NK-92 (cell line): ENCODE data around the gene SLC2A6.

Source experiments
- DNase-seq: peaks from one replicate; lab custom pipeline; 2025; ENCODE audit not compliant: unreplicated experiment; lab: John Stamatoyannopoulos, UW

Gene SLC2A6, protein sequence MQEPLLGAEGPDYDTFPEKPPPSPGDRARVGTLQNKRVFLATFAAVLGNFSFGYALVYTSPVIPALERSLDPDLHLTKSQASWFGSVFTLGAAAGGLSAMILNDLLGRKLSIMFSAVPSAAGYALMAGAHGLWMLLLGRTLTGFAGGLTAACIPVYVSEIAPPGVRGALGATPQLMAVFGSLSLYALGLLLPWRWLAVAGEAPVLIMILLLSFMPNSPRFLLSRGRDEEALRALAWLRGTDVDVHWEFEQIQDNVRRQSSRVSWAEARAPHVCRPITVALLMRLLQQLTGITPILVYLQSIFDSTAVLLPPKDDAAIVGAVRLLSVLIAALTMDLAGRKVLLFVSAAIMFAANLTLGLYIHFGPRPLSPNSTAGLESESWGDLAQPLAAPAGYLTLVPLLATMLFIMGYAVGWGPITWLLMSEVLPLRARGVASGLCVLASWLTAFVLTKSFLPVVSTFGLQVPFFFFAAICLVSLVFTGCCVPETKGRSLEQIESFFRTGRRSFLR

DNA sequence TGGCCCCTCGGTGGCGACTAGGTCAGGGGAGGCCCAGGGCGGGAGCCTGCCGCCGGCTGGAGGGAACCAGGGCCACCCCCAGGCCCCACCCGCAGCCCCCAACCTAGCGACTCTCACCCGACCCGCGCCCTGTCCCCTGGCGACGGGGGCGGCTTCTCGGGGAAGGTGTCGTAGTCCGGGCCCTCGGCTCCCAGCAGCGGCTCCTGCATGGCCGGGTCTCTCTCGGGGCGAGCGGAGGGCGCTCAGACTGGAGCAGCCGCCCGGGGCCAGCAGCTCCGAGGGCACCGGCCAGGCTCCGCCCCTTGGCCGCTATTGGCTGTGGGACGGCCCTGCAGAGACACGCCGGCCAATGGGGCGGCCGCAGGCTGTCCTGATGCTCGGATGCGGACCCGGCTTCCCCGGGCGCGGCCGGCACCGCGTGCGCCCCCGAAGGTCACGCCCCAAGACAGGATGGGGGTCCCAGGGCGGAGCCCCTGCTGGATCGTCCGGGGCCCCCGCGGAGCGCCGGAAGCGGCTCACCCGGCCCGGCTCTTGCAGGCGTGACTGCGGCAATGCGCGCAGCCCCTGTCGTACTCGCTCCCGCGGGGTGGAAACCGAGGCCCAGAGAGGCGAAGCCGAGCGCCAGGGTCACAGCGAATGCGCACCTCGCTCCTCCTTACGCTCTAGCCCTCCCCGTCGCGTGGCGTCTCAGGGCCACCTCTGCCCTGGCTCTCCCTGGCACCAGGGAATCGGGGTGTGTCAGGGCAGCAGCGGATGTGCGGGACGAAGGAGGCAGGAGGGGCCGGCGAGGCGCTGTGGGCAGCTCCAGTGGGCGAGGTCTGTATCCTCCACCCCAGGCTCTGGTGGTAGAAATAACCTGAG lies at the start of gene SLC2A6:
Gene SLC2A6, minus strand, starts transcription at position 249 of the 861 bp plus-strand sequence. Its CDS starts 40 bp downstream, at position 209.
- no peak for DNase-seq

DNA sequence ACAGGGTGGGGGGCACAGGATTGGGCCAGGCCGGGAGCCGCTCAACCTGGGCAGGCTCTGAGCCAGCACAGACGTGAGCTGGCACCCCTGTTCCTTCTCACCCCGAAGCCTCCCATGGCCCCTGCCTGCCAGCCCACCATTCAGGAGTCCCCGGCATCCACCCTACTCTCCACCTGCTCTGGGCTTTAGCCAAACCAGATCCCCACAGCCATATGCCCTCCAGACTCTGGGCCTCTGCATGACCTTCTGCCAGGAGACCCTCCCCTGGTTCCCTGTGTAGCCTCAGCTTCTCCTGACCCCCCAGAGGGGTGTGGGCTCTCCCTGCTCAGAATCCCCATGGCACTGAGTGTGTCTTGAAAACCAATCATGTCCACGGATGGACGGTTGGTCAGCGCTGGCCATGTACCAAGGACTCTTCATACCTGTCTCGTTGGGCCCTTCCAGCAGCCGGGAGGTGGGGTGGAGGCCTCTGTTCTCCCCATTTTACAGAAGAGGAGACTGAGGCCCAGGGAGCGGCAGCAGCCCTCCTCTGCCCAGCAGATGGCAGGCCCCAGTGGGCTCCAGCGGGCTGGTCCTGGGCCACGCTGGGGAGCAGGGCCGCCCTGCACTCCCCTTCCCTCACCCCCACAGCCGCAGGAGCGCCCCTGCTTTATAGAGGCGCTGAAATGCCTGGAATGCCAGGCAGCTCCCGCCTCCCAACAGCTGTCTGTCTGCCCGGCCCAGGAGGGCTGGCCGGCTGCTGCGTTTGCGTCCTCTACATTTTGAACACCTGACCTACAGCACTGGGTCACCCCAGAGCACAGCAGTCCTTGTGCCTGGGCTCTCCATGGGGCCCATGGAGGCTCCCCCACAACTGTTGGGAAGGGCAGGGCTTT lies 49.3 kb upstream of the SLC2A6 start:
- no peak for DNase-seq

DNA sequence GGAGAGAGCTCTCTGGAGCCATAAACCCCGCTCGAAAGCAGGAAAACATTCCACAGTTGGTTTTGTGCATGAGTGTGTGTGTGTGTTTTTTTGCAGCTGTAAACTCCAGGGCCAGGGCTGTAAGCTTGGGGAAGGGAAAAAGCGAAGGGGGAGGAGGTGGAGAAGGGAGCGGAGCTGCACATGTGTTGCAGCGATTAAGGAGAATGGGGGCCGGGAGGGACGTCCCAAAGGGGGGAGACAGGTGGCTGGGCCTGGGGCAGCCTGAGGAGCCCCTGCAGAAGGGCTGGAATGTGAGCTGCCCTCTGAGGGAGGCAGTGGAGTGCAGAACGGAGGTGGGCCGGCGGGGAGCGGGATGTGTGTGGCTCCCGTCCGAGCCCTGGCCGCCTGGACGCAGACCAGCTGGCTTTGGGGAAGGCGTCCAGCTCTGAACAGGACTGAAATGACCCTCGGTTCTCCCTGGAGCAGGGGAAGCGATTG lies 48.6 kb upstream of the SLC2A6 start:
- DNase-seq, result no peak

DNA sequence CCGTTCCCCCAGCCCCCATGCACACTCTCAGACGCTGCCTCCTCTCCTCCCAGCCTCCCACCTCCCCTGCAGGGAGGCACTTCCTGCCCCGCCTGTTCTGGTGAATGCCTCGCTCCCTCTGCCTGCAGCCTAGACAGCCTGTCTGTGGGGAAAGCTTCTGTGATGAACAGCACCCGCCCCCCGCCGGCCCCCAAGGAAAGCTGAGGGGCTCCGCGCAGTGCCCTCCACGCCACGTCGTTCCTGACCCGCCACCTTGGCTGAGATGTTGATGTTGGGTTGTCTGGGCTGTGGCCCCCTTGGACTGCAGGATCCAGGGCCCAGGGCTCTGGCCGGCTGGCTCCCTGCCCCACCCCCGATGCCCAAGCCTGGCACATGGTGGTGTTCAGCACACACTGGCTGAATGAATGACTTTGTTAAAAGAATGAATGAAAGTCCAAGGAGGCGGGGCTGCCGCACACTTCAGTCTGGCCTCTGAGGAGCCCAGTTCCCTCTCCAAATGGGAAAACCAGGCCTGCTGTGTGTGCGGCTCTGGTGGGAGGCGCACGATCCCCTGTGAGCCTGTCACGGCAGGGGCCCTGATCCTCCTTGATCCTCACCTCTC lies 47.9 kb upstream of the SLC2A6 start:
- DNase-seq, result no peak

DNA sequence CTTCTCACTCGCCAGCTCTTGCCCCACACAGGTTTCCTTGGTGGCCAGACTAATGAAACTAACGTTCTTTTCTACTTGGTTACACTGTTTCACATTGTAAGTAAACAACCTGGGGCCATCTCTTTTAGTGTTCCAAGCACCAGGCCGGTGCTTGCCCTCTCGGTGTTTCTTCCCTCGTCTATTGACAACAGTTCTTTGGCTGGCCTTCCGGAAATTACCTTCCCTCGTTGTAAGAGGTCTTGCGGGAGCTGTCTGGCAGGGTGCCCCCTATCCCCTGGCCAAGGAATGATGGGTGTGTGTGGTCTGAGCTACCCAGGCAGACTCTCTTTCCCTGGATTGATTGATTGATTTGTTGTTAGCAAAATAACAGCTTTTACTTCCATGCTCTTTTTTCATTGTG lies 46.8 kb upstream of the SLC2A6 start:
- DNase-seq, result no peak

DNA sequence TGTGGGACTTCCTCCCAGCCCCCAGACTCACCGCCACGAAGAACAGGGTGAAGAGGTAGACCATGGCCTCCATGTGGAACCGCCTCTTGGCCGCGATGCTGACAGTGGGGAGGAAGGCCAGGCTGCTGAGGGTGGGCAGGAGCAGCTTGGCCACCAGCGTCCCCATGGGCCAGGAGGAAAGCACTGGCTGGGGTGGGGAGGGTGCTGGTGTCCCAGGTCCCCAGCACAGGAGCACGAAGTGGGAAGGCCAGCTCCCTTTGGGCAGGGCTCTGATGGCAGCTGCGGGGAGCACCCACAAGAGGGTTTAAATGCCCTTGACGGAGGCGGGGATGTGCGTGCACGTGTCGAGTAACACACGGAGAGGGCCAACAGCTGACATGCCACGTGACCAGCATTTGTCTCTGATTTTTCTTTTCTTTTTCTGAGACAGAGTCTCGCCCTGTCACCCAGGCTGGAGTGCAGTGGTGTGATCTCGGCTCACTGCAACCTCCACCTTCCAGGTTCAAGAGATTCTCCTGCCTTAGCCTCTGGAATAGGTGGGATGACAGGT lies 45.9 kb upstream of the SLC2A6 start, which contains the start of gene MYMK:
Gene MYMK, minus strand, starts transcription at position 281 of the 550 bp plus-strand sequence. Its CDS starts 115 bp downstream, at position 166.
- no peak for DNase-seq

DNA sequence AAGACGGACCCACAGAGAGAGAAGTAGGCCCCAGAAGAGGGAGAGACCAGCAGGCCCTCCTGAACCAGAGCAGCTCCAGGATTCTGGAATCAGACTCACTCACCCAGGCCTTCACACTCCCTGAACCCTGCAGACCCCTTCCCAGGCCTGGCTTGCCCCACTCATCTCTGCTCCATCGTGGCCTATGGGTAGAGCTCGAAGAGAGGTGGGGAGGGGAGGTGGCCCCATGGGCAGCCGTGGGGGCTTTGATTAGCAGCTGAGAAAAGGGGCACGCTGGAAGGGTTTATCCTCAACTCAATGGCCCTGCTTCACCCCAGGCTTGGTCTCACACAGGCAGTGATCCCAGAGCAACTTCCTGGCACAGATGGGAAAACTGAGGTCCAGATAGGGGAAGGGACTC lies 45.2 kb upstream of the SLC2A6 start:
- DNase-seq, result no peak

DNA sequence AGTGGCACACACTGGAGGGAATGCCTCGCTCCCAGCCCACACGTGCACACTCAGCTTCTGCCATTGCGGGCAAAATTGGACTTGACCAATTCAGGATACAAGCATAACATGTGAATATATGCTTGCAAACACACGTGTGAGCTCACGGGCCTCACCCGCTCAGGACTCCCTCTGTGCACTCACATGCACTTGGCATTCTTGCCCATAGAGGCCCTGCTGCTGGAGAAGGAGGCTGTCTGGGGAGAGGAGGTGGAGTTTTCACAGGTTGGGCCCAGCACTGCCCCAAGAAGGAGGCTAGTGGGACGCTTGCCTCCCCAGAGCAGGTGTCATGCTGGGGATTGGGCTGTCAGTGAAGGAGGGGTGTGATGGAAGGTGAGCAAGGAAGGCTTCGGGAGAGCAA lies 44.2 kb upstream of the SLC2A6 start:
- no peak for DNase-seq

DNA sequence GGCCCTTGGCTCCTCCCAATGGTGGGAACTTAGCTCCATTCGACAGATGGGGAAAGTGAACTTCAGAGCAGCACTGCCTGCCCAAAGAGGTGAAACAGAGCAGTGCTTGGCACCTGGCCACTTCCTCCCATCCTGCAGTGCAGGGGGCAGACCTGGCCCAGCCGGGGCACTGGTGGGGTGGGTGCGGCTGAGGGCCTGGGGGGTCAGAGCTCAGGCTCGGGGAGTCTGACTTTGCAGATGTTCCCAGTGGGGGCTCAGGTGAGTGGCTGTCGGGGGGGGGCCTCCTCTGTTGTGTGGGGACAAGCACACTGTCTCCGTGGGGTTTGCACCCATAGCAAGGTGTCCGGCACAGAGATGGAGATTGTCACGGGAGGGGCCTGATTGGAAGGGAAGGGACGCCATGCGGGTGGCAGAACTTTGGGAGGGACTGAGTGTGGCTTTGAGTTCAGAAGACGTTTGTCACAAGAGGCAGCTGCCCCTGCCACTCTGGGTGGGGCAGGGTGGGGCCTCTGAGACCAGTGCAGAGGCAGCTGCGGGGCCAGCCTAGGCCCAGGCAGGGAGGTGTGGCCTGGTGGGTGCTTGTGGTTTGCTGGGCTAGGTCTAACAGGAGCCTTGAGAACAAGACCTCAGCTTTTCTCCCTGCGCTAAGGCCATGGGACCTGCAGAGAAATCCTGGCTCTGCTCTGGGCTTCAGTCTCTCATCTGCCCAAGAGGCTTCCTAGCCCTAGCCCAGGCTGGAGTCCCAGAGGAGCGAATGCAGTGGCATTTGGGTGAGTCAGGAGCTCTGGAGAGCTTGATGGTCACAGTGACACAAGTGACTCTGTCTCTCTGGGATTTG lies 43.4 kb upstream of the SLC2A6 start:
- DNase-seq, result no peak

DNA sequence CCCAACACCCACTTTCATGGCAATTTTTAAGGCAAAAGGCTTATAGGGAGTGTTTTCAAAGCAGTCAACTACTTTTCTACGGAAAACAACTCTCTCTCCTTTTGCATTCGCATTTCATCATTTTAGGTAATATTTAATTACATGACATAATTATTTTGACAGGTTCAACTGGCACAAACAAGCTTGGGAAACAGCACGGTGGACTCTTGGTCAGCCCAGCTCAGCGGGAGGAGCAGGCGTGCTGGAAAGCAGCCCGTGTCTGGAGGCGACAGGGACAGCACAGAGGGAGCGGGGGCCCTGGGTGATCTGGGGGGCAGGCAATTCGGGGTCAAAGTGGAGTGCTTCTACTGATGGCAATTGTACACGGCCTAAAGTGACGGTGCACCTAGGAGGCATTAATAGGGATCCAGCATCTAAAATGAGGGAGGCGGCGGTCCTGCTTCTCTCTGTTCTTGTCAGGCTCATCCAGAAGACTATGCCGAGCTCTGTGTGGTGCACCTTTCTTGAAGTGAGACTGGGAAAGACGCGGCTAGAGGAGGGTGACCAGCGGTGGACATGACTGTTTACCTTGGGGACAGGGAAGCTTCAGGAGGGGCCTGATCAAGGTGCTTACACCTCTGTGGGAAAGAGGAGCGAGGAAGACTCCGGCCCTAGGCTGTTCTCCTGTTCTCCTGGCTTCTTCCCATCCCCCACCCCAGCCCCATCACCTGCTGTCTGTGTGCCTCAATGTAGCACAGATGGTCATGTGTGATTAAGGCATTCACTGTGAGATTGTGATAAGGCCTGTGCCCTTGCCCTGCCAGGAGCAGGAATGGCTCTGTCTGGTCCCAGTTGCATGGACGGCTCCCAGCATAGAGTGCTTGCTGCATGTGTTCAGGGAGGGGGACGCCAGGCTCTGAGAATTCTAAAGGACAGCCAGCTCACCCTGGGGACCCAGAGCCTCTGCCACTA lies 42.5 kb upstream of the SLC2A6 start:
- no peak for DNase-seq

DNA sequence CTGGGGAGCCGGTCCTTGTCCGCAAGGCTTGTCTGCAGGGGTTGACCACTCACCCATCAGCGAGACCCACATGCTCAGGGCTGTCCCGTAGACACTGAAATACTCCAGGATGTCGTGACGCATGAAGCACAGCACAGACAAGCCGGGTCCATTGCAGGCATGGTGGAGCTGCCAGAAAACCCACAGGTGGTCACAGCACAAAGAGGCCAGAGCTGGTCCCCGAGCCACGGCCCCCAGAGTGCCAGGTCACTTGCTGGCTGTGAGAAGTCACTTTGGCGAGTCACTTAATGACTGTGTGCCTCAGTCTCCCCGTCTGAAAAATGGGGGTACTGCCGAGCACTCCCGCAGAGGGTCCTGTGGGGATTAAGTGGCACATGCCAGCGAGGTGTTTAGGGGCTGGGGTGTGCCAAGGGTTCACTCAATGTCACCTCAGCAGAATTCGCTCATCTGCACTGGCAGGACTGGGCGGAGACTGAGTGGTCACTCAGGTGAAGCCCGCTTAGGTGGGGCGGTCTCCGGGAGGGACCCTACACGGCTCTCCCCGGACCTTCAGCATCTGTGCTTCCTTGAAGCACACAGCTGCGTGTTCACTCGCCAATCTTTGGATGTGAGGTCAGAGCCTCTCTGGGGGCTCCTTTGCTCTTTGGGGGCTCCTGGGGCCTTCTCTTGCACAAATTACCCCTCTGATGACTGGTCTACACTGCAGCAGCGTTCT lies 41.4 kb upstream of the SLC2A6 start:
- DNase-seq, result no peak

DNA sequence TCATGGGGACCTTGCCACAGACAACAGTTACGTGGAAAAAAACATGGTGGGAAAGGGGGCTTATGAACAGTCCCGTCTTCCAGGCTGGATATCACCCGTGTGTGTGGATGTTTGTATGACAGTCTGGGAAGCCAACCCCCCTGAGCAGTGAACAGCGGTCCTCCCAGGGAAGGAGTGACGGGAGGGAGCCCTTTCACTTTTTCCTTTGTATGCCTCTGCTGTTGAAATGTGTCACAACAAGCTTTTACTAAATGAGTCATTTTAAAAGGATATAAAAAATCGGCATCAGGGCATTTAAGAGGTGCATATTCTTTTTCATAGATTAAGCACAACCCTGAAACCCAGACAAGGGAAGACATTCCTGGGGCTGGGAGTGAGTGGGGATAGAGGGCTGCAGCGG lies 40.8 kb upstream of the SLC2A6 start:
- DNase-seq, result no peak

DNA sequence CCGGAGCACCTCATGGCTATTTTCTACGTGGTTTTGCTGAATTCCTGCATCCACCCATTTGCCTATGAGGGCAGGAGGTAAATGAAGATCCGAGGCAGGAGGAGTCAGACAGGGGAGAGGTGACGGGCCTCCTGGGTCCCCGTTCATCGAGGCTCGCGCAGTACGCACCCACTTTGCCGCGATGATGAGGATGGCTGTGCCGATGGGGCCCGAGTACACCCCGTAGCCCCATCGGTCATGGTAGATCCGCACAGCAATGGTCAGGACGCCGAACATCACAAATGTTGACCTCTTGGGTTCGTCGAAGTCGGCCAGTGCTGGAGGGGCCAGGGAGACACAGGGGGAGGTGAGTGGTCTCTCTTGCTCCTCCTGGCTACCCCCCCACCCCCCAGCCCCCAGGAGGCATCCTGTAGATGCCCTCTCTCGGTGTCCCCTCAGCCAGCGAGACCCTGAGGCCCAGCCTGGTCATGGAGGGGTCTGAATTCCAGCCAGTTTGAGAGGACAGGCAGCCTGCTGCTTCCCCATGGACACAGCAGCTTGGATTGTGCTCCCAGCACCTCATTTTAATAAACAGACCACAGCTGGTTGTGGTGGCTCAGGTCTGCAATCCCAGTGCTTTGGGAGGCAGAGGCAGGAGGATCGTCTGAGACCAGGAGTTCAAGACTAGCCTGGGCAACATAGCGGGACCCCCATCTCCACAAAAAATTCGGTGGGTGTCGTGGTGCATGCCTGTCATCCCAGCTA lies 40.0 kb upstream of the SLC2A6 start:
- DNase-seq, result no peak

DNA sequence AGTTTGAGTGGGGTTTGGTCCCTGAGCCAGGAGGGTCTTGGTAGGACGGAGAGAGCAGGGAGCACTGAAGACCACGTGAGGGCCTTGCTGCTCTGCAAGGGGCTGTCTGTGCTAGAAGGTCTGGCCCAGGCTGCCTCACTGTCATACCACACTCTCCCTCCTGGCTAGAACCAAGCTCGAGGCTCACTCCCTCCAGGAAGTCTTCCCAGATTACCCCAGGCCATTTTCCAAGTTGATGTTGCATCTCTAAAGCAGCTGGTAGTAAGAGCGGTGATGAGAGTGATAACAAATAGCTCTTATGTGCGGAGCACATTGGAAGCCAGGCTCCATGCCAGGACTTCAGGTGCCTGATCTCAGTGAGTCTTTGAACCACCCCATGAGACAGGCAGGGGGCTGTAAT lies 39.3 kb upstream of the SLC2A6 start:
- no peak for DNase-seq

DNA sequence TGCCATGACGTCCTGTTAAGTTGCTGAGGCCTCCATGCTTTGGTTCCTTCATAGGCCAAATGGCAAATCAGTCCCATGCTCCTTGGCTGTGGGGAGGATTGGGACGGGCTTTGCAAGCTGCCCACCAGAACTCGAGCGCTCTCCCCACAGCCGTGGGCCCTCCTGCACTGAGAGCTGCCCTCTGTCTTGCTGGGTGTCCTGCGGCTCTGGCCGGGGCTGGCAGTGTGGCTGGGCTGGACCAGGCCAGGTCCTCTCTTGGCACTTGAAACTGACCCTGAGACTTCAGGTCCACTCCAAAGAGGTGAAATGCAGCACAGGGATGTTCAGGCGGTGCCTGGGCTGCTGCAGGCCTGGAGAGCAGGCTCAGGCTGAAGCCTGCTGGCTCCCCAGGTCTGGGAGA lies 38.8 kb upstream of the SLC2A6 start:
- no peak for DNase-seq

DNA sequence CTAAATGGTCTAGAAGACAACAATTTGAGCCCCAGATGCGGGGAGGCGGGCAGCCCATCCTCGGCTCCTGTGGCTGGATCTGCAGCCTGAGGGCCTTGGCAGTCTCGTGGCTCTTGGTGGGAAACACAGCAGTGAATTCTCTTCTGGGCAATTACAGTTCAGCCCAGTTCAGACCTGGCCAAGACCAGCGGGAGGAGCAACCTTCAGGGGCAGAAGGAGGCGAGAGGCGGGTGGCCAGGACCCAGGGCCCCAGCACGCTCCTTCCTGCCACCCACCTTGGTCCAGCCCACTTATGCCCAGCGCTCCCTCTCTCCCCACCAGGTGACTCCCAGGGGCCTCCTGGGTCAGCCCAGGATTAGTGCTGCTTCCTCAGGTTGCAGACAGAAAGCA lies 38.1 kb upstream of the SLC2A6 start:
- DNase-seq, result no peak
